ENCODE data around the gene CCDC88C.

Gene CCDC88C

GRCh38 chr14:91348845-91349465, 68.7 kb downstream of the CCDC88C start:
- no peak for DNase-seq (ENCODE audit: low spot score)

DNA sequence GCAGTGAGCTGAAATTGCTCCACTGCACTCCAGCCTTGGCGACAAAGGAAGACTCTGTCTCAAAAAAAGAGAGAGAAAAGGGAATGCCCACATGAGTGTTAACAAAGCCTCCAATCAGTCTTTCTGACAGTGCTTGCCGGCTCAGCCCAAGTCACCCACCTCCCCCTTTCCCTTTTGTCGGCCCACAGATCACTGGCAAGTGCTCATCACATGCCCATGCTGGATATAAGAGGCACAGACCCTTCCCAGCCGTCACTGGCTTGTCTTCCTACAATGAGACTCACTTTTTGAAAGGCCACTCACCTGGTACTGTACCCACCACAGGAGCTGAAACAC, 70.8 kb downstream of the CCDC88C start:
- no peak for DNase-seq (ENCODE audit: low spot score)

- no peak for DNase-seq (ENCODE audit: low spot score)
Observed at GRCh38 chr14:91344096-91344495, 73.5 kb downstream of the CCDC88C start.

- no peak for DNase-seq (ENCODE audit: low spot score)
Observed at GRCh38 chr14:91343051-91343450, 74.6 kb downstream of the CCDC88C start.

DNA sequence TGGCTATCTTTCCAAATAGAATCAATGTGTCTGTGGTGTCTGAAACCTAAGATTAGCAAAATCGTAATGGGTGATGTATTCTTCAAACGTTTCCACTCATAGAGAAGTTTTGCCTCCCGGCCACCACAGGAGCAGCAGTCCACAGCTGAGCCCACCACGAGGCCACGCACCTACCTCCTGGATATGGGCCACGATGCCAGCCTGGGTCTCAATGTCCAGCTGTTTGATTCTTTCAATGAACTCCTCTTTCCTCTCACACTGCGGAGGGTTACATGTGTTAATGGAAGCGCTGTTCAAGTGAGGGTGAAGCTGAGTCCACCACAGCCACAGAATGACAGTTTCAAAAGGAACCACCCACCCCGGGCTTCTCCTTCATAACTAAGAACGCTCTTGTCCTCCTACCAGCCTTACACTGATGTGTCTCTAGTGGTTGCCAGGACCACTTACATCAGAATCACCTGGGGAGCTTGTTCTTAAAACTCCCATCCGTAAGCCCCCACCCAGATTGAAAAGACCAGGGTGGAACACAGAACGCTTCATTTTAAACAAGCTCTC, 75.3 kb downstream of the CCDC88C start:
- no peak for DNase-seq (ENCODE audit: low spot score)

- no peak for DNase-seq (ENCODE audit: low spot score)
Observed at GRCh38 chr14:91341751-91342154, 75.9 kb downstream of the CCDC88C start.

GRCh38 chr14:91341334-91341733, 76.3 kb downstream of the CCDC88C start:
- no peak for DNase-seq (ENCODE audit: low spot score)

- DNase-seq (ENCODE audit: low spot score) = no peak
Observed at GRCh38 chr14:91339671-91340369, 77.8 kb downstream of the CCDC88C start.

- DNase-seq (ENCODE audit: low spot score) = no peak
Observed at GRCh38 chr14:91339076-91339475, 78.5 kb downstream of the CCDC88C start.

- DNase-seq (ENCODE audit: low spot score) = no peak
Observed at GRCh38 chr14:91338379-91338778, 79.2 kb downstream of the CCDC88C start.

DNA sequence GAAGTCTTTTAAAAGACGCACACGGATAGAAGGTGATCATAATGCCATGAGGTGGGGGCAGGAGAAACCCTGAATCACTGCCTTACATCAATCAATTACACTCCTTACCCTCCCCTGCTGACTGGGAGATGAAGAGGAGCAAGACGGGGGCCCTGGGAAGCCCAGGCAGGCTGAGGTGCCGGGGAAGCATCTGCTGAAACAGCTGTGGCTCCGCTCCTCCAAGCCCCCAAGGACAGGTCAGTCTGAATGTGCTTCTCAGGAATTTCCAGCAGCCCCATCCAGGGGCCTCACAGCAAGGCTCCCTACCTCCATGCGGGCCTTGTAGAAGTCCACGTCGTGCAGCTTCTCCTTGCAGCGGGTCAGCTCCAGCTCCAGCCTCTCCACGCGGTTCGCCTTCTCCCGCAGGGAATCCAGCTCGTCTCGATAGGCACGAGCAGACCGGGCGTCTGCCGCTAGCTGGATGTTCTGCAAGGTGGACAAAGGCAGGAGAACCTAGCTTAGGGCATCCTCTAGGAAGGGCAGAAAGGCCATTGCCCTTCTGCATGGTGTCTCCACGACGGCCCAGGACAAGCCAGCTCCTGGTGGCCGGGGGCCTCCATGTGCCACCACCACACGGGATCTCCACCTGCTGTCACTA, 79.8 kb downstream of the CCDC88C start:
- no peak for DNase-seq (ENCODE audit: low spot score)

GRCh38 chr14:91336093-91336450, 81.5 kb downstream of the CCDC88C start:
- DNase-seq (ENCODE audit: low spot score) = no peak

- no peak for DNase-seq (ENCODE audit: low spot score)
Observed at GRCh38 chr14:91335191-91336092, 82.2 kb downstream of the CCDC88C start.

- no peak for DNase-seq (ENCODE audit: low spot score)
Observed at GRCh38 chr14:91333650-91334039, 84.0 kb downstream of the CCDC88C start.

- no peak for DNase-seq (ENCODE audit: low spot score)
Observed at GRCh38 chr14:91332986-91333649, 84.5 kb downstream of the CCDC88C start.

GRCh38 chr14:91332171-91332985, 85.2 kb downstream of the CCDC88C start:
- DNase-seq (ENCODE audit: low spot score) = peak; percentile 22

- DNase-seq (ENCODE audit: low spot score) = no peak
Observed at GRCh38 chr14:91331721-91332120, 85.9 kb downstream of the CCDC88C start.

DNA sequence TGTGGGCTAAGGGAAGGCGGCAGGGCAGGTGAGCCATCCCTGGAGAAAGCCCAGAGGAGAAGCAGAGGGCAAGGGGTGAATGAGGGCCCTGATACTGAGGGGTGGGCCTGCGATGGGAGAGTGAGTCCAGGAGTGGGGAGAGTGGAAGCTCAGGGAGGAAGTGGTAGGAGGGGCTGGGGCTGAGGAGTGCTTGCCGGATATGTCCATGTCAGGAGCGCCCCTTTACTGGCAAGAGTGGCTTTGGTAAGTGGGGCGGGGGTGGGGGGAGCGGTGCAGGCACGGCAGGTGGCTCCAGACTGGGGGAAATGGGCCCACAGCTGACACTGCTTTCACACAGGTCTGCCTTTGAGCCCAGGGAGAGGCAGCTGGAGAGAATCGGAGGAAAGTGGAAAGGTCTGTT, 86.8 kb downstream of the CCDC88C start:
- DNase-seq (ENCODE audit: low spot score) = no peak

DNA sequence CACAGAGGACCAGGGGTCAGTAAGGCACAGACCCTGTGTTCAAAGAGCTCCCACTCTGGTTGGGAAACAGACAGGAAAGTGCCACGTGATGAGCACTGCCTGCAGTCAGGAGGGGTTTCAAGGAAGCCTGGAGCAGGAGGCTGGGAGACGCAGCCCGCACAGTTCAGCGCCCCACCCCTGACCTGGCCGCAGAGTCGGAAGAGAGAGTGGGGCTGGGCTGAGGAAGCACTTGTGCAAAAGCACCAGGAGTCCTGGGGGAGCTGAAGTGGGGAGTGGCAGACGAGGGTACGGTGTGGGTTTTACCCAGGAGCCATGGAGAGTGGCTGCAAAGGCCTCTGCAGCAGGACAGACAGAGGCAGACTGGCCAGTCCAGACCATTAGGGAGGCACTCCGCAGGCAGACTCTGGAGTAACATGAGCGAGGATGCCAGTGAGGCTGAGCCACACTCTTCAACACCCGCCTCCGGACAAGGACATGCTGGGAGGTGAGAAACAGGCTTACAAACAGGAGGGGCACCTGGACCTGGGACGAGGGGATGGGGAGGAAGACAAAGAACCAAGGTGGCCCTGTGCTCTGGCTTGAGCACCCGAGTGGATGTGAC, 87.4 kb downstream of the CCDC88C start:
- DNase-seq (ENCODE audit: low spot score) = no peak

DNA sequence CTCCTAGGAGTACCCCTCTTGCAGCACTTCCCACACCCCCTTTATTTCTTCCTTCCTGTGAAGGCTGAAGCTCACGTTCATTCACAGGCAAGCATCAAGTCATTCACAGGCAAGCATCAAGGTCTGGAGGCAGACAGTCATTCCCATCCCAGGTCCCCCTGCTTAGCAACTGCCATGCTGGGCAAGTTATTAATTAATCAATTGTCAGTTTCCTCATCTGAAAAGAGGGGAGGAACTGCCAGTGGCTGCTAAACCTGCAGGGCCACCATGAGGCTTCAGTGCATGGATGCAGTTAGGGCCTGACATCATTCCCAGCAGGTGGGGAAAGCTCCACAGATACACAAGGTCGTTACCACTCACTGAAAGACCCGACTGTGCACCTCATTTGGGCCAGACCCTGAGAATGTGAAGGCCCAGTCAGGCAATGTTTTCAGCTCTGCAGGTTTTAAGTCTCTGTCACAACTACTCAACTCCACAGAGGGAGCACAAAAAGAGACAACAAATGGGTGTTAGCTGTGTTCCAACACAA, 88.1 kb downstream of the CCDC88C start:
- no peak for DNase-seq (ENCODE audit: low spot score)

Measured in Ammon's horn (tissue), 1 donor.